ENCODE data around the gene DCLK1.

The DCLK1 gene

DNA sequence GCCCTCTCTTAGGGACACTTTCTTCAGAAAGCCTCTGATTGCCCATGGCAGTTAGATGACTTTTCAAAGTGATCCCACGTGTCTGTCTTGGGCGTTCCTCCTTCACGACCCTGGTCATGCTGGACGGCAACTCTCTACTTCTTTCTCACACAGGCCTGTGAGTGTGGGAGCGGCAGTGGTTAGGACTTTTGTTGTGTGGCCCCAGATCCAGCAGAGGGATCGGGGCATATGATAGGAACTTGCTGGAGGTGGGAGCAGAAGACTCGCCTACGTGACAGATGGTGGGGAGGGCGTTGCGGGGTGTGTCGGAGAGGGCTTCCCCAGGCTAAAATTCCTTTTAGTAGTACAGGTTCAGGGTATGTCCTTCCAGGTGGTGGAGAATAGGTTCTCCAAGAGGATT is 365.2 kb downstream of the DCLK1 start:
- Histone ChIP-seq H3K79me2 (ENCODE audit: insufficient read depth, low read length) (no peaks in the 10 kb centered on the region), H3K4me1 (ENCODE audit: insufficient read depth, low read length, poor library complexity, severe bottlenecking) (no peaks in the 10 kb centered on the region), H3K36me3 (ENCODE audit: insufficient read depth, low read length) (no peaks in the 10 kb centered on the region)

DNA sequence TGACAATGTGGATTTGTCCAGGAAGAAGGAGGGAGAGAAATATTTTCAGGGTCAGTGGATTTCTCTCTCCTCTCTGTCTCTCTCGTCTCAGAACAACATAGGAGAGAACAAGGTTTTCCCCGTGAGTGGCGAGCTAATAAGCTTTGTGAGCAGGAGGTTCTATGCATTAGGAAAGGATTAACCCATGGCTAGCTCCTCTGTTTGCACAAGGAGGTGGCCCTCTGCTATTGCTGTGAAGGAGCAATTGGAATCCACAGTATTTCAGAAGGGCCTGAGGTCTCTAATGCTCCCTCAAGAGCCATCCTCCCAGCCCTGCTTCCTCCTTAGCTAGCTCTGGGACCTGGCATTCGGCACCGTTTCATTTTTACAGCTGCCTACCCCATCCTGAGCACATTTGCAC is 365.8 kb downstream of the DCLK1 start:
- H3F3A ChIP-seq (ENCODE audit: low read depth): no peaks in the 10 kb centered on the region
- TF ChIP-seq EZH2phosphoT487 (IDR thresholded peaks at IDR 0.05; ENCODE audit: borderline replicate concordance): no peak
- TF ChIP-seq, protein P1, sequence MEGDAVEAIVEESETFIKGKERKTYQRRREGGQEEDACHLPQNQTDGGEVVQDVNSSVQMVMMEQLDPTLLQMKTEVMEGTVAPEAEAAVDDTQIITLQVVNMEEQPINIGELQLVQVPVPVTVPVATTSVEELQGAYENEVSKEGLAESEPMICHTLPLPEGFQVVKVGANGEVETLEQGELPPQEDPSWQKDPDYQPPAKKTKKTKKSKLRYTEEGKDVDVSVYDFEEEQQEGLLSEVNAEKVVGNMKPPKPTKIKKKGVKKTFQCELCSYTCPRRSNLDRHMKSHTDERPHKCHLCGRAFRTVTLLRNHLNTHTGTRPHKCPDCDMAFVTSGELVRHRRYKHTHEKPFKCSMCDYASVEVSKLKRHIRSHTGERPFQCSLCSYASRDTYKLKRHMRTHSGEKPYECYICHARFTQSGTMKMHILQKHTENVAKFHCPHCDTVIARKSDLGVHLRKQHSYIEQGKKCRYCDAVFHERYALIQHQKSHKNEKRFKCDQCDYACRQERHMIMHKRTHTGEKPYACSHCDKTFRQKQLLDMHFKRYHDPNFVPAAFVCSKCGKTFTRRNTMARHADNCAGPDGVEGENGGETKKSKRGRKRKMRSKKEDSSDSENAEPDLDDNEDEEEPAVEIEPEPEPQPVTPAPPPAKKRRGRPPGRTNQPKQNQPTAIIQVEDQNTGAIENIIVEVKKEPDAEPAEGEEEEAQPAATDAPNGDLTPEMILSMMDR (conservative IDR thresholded peaks at IDR 0.05; ENCODE audit: low read length): no peak
- H3K79me2 ChIP-seq (ENCODE audit: insufficient read depth, low read length): no peaks in the 10 kb centered on the region
- H3K4me3 ChIP-seq (ENCODE audit: low read length, poor library complexity, severe bottlenecking): no peak overlapping the region
- no peak overlapping the region for H3K4me2 ChIP-seq (ENCODE audit: low read depth, low read length, poor library complexity, severe bottlenecking)
- H3K9me2 ChIP-seq (replicated peaks; ENCODE audit: low read depth, low read length): no peaks in the 10 kb centered on the region
- no peaks in the 10 kb centered on the region for H3K27me3 ChIP-seq (ENCODE audit: insufficient read depth, low read length, poor library complexity, severe bottlenecking)
- H4K20me1 ChIP-seq (ENCODE audit: insufficient read depth, low read length, poor library complexity, severe bottlenecking): no peaks in the 10 kb centered on the region
- no peaks in the 10 kb centered on the region for H3K9me3 ChIP-seq (ENCODE audit: insufficient read depth, low read depth, low read length)
- no peaks in the 10 kb centered on the region for H3K4me1 ChIP-seq (ENCODE audit: insufficient read depth, low read length, poor library complexity, severe bottlenecking)
- no peaks in the 10 kb centered on the region for H3K36me3 ChIP-seq (ENCODE audit: insufficient read depth, low read length)
- H3K9ac ChIP-seq (ENCODE audit: low read depth, low read length, poor library complexity, severe bottlenecking): no peak overlapping the region
- H2AFZ ChIP-seq (ENCODE audit: low read length): 0 out of 2 replicates have a peak overlapping the region, but pooled peaks have one; percentile 12

More for the DNA sequence above, 365.2 kb downstream of the DCLK1 start:
- TF ChIP-seq EZH2phosphoT487 (IDR thresholded peaks at IDR 0.05; ENCODE audit: borderline replicate concordance): no peak
- TF ChIP-seq, protein P1 (conservative IDR thresholded peaks at IDR 0.05; ENCODE audit: low read length): no peak
- H3K9me3 ChIP-seq (ENCODE audit: insufficient read depth, low read depth, low read length): no peaks in the 10 kb centered on the region
- H3K27me3 ChIP-seq (ENCODE audit: insufficient read depth, low read length, poor library complexity, severe bottlenecking): no peaks in the 10 kb centered on the region
- no peak overlapping the region for H2AFZ ChIP-seq (ENCODE audit: low read length)
- H3F3A ChIP-seq (ENCODE audit: low read depth): no peaks in the 10 kb centered on the region
- H3K4me2 ChIP-seq (ENCODE audit: low read depth, low read length, poor library complexity, severe bottlenecking): no peak overlapping the region
- no peak overlapping the region for H3K9ac ChIP-seq (ENCODE audit: low read depth, low read length, poor library complexity, severe bottlenecking)
- H3K9me2 ChIP-seq (replicated peaks; ENCODE audit: low read depth, low read length): no peaks in the 10 kb centered on the region
- H3K4me3 ChIP-seq (ENCODE audit: low read length, poor library complexity, severe bottlenecking): no peak overlapping the region
- no peaks in the 10 kb centered on the region for H4K20me1 ChIP-seq (ENCODE audit: insufficient read depth, low read length, poor library complexity, severe bottlenecking)

DNA sequence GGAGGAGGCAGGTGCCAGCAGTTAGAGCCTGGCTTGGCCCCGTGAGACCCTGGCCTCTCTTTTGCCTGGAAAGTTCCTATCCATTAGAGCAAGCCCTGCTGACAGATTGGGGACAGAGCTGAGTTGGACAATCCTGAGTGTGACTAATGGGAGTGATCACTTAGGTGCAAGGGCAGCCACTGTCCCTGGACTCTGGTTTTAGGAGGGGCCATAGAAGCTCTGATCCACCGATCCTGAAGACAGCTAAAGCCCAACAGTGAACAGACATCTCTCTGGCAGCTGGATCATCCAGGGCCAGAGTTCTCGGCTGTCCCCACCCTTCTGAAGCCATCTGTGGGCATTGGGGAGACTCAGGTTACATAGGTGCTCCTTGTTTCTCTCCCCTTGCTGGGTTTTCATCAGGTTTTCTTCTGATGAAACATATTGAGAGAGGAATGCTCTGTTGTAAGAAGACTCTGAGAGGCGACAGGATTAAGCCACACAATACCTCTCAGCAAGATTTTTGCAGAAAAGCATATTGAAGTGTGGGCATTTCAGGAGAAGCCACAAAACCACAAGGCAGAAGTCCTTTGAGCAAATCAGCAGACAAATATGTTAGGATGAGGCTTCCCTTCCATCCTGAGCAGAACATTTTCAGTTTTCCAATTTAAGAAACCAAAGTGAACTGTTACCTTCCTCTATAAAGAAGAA is 366.7 kb downstream of the DCLK1 start:
- H3F3A ChIP-seq (ENCODE audit: low read depth): no peaks in the 10 kb centered on the region
- H3K4me1 ChIP-seq (ENCODE audit: insufficient read depth, low read length, poor library complexity, severe bottlenecking): no peaks in the 10 kb centered on the region
- H3K9me2 ChIP-seq (replicated peaks; ENCODE audit: low read depth, low read length): no peaks in the 10 kb centered on the region
- H3K27me3 ChIP-seq (ENCODE audit: insufficient read depth, low read length, poor library complexity, severe bottlenecking): no peaks in the 10 kb centered on the region
- no peak overlapping the region for H3K4me3 ChIP-seq (ENCODE audit: low read length, poor library complexity, severe bottlenecking)
- H2AFZ ChIP-seq (ENCODE audit: low read length): no peak overlapping the region
- H4K20me1 ChIP-seq (ENCODE audit: insufficient read depth, low read length, poor library complexity, severe bottlenecking): no peaks in the 10 kb centered on the region
- H3K9ac ChIP-seq (ENCODE audit: low read depth, low read length, poor library complexity, severe bottlenecking): no peak overlapping the region
- H3K9me3 ChIP-seq (ENCODE audit: insufficient read depth, low read depth, low read length): no peaks in the 10 kb centered on the region
- H3K79me2 ChIP-seq (ENCODE audit: insufficient read depth, low read length): no peaks in the 10 kb centered on the region
- no peaks in the 10 kb centered on the region for H3K36me3 ChIP-seq (ENCODE audit: insufficient read depth, low read length)
- H3K4me2 ChIP-seq (ENCODE audit: low read depth, low read length, poor library complexity, severe bottlenecking): no peak overlapping the region
- TF ChIP-seq, protein P1 (conservative IDR thresholded peaks at IDR 0.05; ENCODE audit: low read length): no peak
- TF ChIP-seq EZH2phosphoT487 (IDR thresholded peaks at IDR 0.05; ENCODE audit: borderline replicate concordance): no peak

All from Loucy (cell line).